K562 (cell line): ENCODE results near the gene ACSL6. TPM values are rescaled to one million over a fixed set of nuclear protein-coding genes. Genes with fewer than 3 reads are reported as not detected.

Source experiments
- ATAC-seq: fragments of 200-7000 bp; cut with Tn5 transposase; 3 replicates; pipeline ENCODE4 v1.9.1; 2020; ENCODE audit warnings: moderate library complexity
- BruUV-seq: library from RNA; stranded (reverse); fragments of 400-500 nt; replicated peaks from 2 replicates; lab custom pipeline; 2021; lab: Mats Ljungman, UMichigan
- CTCF ChIA-PET: fragments of 300-600 bp; formaldehyde crosslinking; extraction: SDS; loops from one replicate; lab custom pipeline; 2021; ENCODE audit warnings: low intra/inter-chr PET ratio; lab: Yijun Ruan, JAX
- POLR2A ChIA-PET: fragments of 300-600, 350-650 bp; sonication (Branson Sonifier 250); formaldehyde crosslinking; extraction: SDS; loops from one replicate; lab custom pipeline; 2021; ENCODE audit warnings: antibody characterized with exemption, inconsistent platforms; lab: Yijun Ruan, JAX
- DNase-seq, 4 experiments: peaks; one replicate each; pipeline versions ENCODE4 v3.0.0 to v3.0.0-alpha.2; 2011 to 2018; ENCODE audit warnings: low spot score in 3 of 4, mixed read lengths in 3 of 4; ENCODE audit errors: extremely low read depth in 1 of 4
- FAIRE-seq: peaks from 2 replicates; lab custom pipeline; 2011; peaks lifted over from hg19 to GRCh38; lab: Jason Lieb, UNC
- H2AFZ ChIP-seq: 2 replicates; pipeline ENCODE4 v1.6.0; 2011; ENCODE audit warnings: low read depth, low read length, control low read depth, inconsistent platforms
- H3K27ac ChIP-seq: fragments of 200-600 bp; 3 replicates; pipeline ENCODE4 v1.8.0; 2011; ENCODE audit warnings: low read depth, mild to moderate bottlenecking, control low read depth, inconsistent platforms, low read length, moderate library complexity, mixed read lengths; ENCODE audit errors: extremely low read depth
- H3K27me3 ChIP-seq, 2 experiments: fragments of 300-600 bp in 1 of 2; 2 replicates in 1 of 2; 3 replicates in 1 of 2; pipeline versions ENCODE4 v1.6.0 to v1.8.0; 2011; ENCODE audit warnings: inconsistent platforms in 2 of 2, low read length in 2 of 2, mild to moderate bottlenecking in 1 of 2, mixed read lengths in 1 of 2, moderate library complexity in 1 of 2; ENCODE audit not compliant: control insufficient read depth in 2 of 2, insufficient read depth in 2 of 2
- H3K36me3 ChIP-seq: fragments of 300-600 bp; 3 replicates; pipeline ENCODE4 v1.8.0; 2011; ENCODE audit warnings: mild to moderate bottlenecking, low read length, inconsistent platforms; ENCODE audit not compliant: control insufficient read depth, insufficient read depth
- H3K4me1 ChIP-seq, 2 experiments: fragments of 200-600 bp in 1 of 2; replicated peaks in 1 of 2; 2 replicates in 1 of 2; 3 replicates in 1 of 2; pipeline versions ENCODE4 v1.5.1 to v1.8.0; 2011; ENCODE audit warnings: inconsistent platforms in 2 of 2, low read length in 2 of 2, mild to moderate bottlenecking in 1 of 2, mixed read lengths in 1 of 2, moderate library complexity in 1 of 2; ENCODE audit not compliant: control insufficient read depth in 2 of 2, insufficient read depth in 2 of 2
- H3K4me2 ChIP-seq: 2 replicates; pipeline ENCODE4 v1.6.1; 2011; ENCODE audit warnings: low read length, control low read depth, inconsistent platforms, mixed read lengths; ENCODE audit not compliant: insufficient read depth
- H3K4me3 ChIP-seq: fragments of 200-600 bp; sonication (generic), shearing (Covaris generic); 2 replicates; pipeline ENCODE4 v1.5.1; 2016; ENCODE audit warnings: control low read depth, inconsistent platforms
- H3K79me2 ChIP-seq: fragments of 200-600 bp; 3 replicates; pipeline ENCODE4 v1.8.0; 2011; ENCODE audit warnings: low read length, inconsistent platforms; ENCODE audit not compliant: control insufficient read depth, insufficient read depth
- H3K9ac ChIP-seq, 2 experiments: 2 replicates each; pipeline versions ENCODE4 v1.6.0 to v1.6.1; 2011; ENCODE audit warnings: low read depth in 2 of 2, low read length in 2 of 2, control low read depth in 1 of 2, inconsistent platforms in 1 of 2, mild to moderate bottlenecking in 1 of 2, mixed read lengths in 1 of 2; ENCODE audit not compliant: insufficient read depth in 1 of 2
- H3K9me1 ChIP-seq: one replicate; pipeline ENCODE4 v1.6.0; 2011; ENCODE audit warnings: inconsistent platforms, mild to moderate bottlenecking, low read length, moderate library complexity; ENCODE audit not compliant: control insufficient read depth, insufficient read depth
- H3K9me3 ChIP-seq: replicated peaks from 2 replicates; pipeline ENCODE4 v1.5.1; 2011; ENCODE audit warnings: low read depth, low read length, inconsistent platforms; ENCODE audit not compliant: control insufficient read depth, insufficient read depth
- H4K20me1 ChIP-seq: replicated peaks from 2 replicates; pipeline ENCODE4 v1.6.1; 2011; ENCODE audit warnings: low read length, inconsistent platforms, mixed read lengths; ENCODE audit not compliant: control insufficient read depth, insufficient read depth
- C11orf30 ChIP-seq: fragments of 450-650 bp; IDR thresholded peaks from 2 replicates; pipeline ENCODE4 v1.6.1; 2016; ENCODE audit warnings: low read depth, mild to moderate bottlenecking
- FOXK1 ChIP-seq: sonication (generic); formaldehyde crosslinking; IDR thresholded peaks from 2 replicates; pipeline ENCODE4 v1.8.0; 2022; ENCODE audit warnings: missing genetic modification reagents, mild to moderate bottlenecking, borderline replicate concordance
- MAFF ChIP-seq: IDR thresholded peaks from 2 replicates; pipeline ENCODE4 v1.6.1; 2012; ENCODE audit warnings: low read length, improper control_type of control experiment
- MAFG ChIP-seq: fragments of 450-650 bp; conservative IDR thresholded peaks from 2 replicates; pipeline ENCODE4 v1.6.1; 2016; ENCODE audit warnings: missing genetic modification characterization, missing compliant biosample characterization
- MAFK ChIP-seq: IDR thresholded peaks from 2 replicates; pipeline ENCODE4 v1.6.1; 2011; ENCODE audit warnings: low read length, improper control_type of control experiment
- NFIC ChIP-seq: fragments of 450-650 bp; IDR thresholded peaks from 2 replicates; pipeline ENCODE4 v1.6.1; 2017; ENCODE audit warnings: mild to moderate bottlenecking, inconsistent platforms
- RCOR1 ChIP-seq, 2 experiments: IDR thresholded peaks; 2 replicates each; pipeline ENCODE4 v1.6.1; 2012; ENCODE audit warnings: low read depth in 2 of 2, low read length in 2 of 2, borderline replicate concordance in 1 of 2, improper control_type of control experiment in 1 of 2
- ZBTB9 ChIP-seq: fragments of 450-650 bp; formaldehyde crosslinking; IDR thresholded peaks from 2 replicates; pipeline ENCODE4 v1.4.0; 2020; ENCODE audit warnings: mild to moderate bottlenecking, moderate library complexity
- ZNF316 ChIP-seq: fragments of 450-650 bp; IDR thresholded peaks from 2 replicates; pipeline ENCODE4 v1.6.1; 2016
- WGBS: fragments of 100-300 bp; shearing (Covaris generic); methylation state at CpG from one replicate; pipeline ENCODE4 v1.1.6; 2016; ENCODE audit warnings: low coverage, mixed read lengths; ENCODE audit not compliant: insufficient coverage; ENCODE audit errors: missing lambda C conversion rate; 5-methylcytosine and 5-hydroxymethylcytosine counted together
- in situ Hi-C: fragments of 300-500 bp; cut with MboI; formaldehyde crosslinking; loops from 4 replicates; pipeline ENCODE4 v1.15.0; 2018; ENCODE audit warnings: inconsistent platforms, mixed read lengths
- intact Hi-C: fragments of 100-400 bp; cut with micrococcal nuclease; formaldehyde crosslinking; loops from 2 replicates; pipeline ENCODE4 v1.14.2; 2022
- polyA plus RNA-seq, 8 experiments: library from polyadenylated mRNA; depleted of rRNA in 4 of 8; stranded (reverse) in 5 of 8; unstranded in 3 of 8; fragments of >200 nt; fragmentation: Nextera tagmentation in 2 of 8; fragmentation: Illumina TruSeq in 1 of 8; extraction: Ambion mirVana in 2 of 8; extraction: Trizol in 1 of 8; gene quantifications; 2 replicates each; pipeline versions ENCODE4 v1.2.1 to v1.2.3, GENCODE V29; 2011 to 2014; ENCODE audit warnings: inconsistent platforms in 1 of 8, missing spikeins in 1 of 8
- total RNA-seq, 7 experiments: library from RNA; depleted of rRNA in 6 of 7; stranded (reverse); fragments of >200 nt in 6 of 7; fragmentation: Illumina TruSeq in 2 of 7; extraction: Trizol in 2 of 7; gene quantifications; 2 replicates each; pipeline versions ENCODE4 v1.2.1 to v1.2.3, GENCODE V29; 2011 to 2021; ENCODE audit warnings: low replicate concordance in 1 of 7

ACSL6 gene
- total and polyA plus RNA-seq, 9 of the 15 experiments (the other 6 are each of a cell fraction or from before 2014, with no cell fraction given): 0.50 to 1.5 (median 0.69) TPM

GRCh38 chr5:132017738-132018625, 6.5 kb upstream of the ACSL6 start:
- peaks cover 18 to 23% of the 10 kb centered on the region in 2 experiments; a peak in 3 of 5 replicates for H3K27me3 ChIP-seq
- no peak overlapping the region for H2AFZ ChIP-seq
- H3K4me3 ChIP-seq: no peak overlapping the region
- H3K27ac ChIP-seq: no peak overlapping the region
- no peak for ATAC-seq
- H3K9me3 ChIP-seq: no peaks in the 10 kb centered on the region
- FAIRE-seq: no peak
- no peaks in the 10 kb centered on the region for H3K9me1 ChIP-seq
- intact Hi-C loops: no loop called here
- no peaks in the 10 kb centered on the region for H3K79me2 ChIP-seq
- H3K36me3 ChIP-seq: no peaks in the 10 kb centered on the region
- BruUV-seq: no TSS peak
- H3K4me1 ChIP-seq: peaks cover 4 to 7% of the 10 kb centered on the region in 2 experiments; a peak in 3 of 5 replicates
- ChIA-PET CTCF (no interaction called here), POLR2A (no interaction called here)
- in situ Hi-C loops: loop anchor here (25.0 kb wide), 1 partner anchor 581 kb away; no protein-coding TSS in a partner anchor
- H4K20me1 ChIP-seq: 0 out of 2 replicates have a peak, but pooled peaks cover 4% of the 10 kb centered on the region
- DNase-seq: no peak
- TF ChIP-seq RCOR1 (IDR thresholded peaks at IDR 0.05; ENCODE audit: borderline replicate concordance in 1 of 2, low read depth in 2 of 2, low read length in 2 of 2) (no peak), C11orf30 (peak; percentile 2; the same call in 1 of the 2 replicates)
- H3K9ac ChIP-seq: no peak overlapping the region
- WGBS: 0% methylated on average over 10 of the region's 10 CpGs
- no peak overlapping the region for H3K4me2 ChIP-seq

- Histone ChIP-seq H3K9me1 (no peaks in the 10 kb centered on the region), H3K27me3 (peaks cover 18 to 29% of the 10 kb centered on the region in 2 experiments; a peak in 4 of 5 replicates), H3K9ac (no peak overlapping the region), H3K4me2 (no peak overlapping the region), H3K36me3 (no peaks in the 10 kb centered on the region), H2AFZ (no peak overlapping the region), H3K9me3 (no peaks in the 10 kb centered on the region), H3K4me3 (no peak overlapping the region), H3K79me2 (no peaks in the 10 kb centered on the region), H3K27ac (no peak overlapping the region), H3K4me1 (peaks cover 0 to 6% of the 10 kb centered on the region in 2 experiments; a peak in 2 of 5 replicates), H4K20me1 (0 out of 2 replicates have a peak, but pooled peaks cover 4% of the 10 kb centered on the region)
- intact Hi-C loops: no loop called here
- WGBS: 4% methylated on average over 4 of the region's 4 CpGs
- TF ChIP-seq FOXK1 (CRISPR knock-in tag) (no peak), NFIC (peak; percentile 37; the same call in 1 of the 2 replicates), MAFF (peak; percentile 88), MAFK (peak; percentile 88), MAFG (tag) (peak; percentile 90), C11orf30 (peak; percentile 89), ZBTB9 (CRISPR knock-in tag) (no peak), ZNF316 (peak; percentile 96)
- no TSS peak for BruUV-seq
- ChIA-PET POLR2A (no interaction called here), CTCF (no interaction called here)
- DNase-seq (no peak), ATAC-seq (no peak), FAIRE-seq (no peak)
- in situ Hi-C loops: loop anchor here (25.0 kb wide), 1 partner anchor 580 kb away; no protein-coding TSS in a partner anchor
Observed at GRCh38 chr5:132017316-132017715, 5.9 kb upstream of the ACSL6 start.
